ENCODE data around the gene SERPINA9. TPM values are rescaled to one million over a fixed set of nuclear protein-coding genes. Genes with fewer than 3 reads are reported as not detected.

SERPINA9 gene
- total and polyA plus RNA-seq, 2 experiments from 2014 or later: not detected

- no peak overlapping the region for H3K4me3 ChIP-seq
- no peaks in the 10 kb centered on the region for H3K36me3 ChIP-seq
- TF ChIP-seq CTCF (IDR thresholded peaks at IDR 0.05; ENCODE audit: low read depth, low read length): no peak
- H3K27me3 ChIP-seq: no peaks in the 10 kb centered on the region
- no peak for DNase-seq (ENCODE audit: low read depth in 1 of 2, low spot score in 1 of 2)
- no peaks in the 10 kb centered on the region for H3K9me3 ChIP-seq (ENCODE audit: low read depth)
- H3K4me1 ChIP-seq (ENCODE audit: low read depth): no peaks in the 10 kb centered on the region
- H3K27ac ChIP-seq: no peak overlapping the region
Measured at GRCh38 chr14:94466706-94467370, 9.2 kb downstream of the SERPINA9 start.

- no peak for TF ChIP-seq CTCF (IDR thresholded peaks at IDR 0.05; ENCODE audit: low read depth, low read length)
- no peaks in the 10 kb centered on the region for H3K9me3 ChIP-seq (ENCODE audit: low read depth)
- H3K27me3 ChIP-seq: no peaks in the 10 kb centered on the region
- DNase-seq (ENCODE audit: low read depth in 1 of 2, low spot score in 1 of 2): no peak
- no peak overlapping the region for H3K27ac ChIP-seq
- H3K36me3 ChIP-seq: no peaks in the 10 kb centered on the region
- no peaks in the 10 kb centered on the region for H3K4me1 ChIP-seq (ENCODE audit: low read depth)
- no peak overlapping the region for H3K4me3 ChIP-seq
Measured at GRCh38 chr14:94465042-94465441, 11.0 kb downstream of the SERPINA9 start.

GRCh38 chr14:94464290-94464689 lies 11.7 kb downstream of the SERPINA9 start:
- no peaks in the 10 kb centered on the region for H3K36me3 ChIP-seq
- no peaks in the 10 kb centered on the region for H3K9me3 ChIP-seq (ENCODE audit: low read depth)
- TF ChIP-seq CTCF (IDR thresholded peaks at IDR 0.05; ENCODE audit: low read depth, low read length): no peak
- no peak overlapping the region for H3K4me3 ChIP-seq
- no peaks in the 10 kb centered on the region for H3K4me1 ChIP-seq (ENCODE audit: low read depth)
- H3K27me3 ChIP-seq: no peaks in the 10 kb centered on the region
- H3K27ac ChIP-seq: no peak overlapping the region
- DNase-seq (ENCODE audit: low read depth in 1 of 2, low spot score in 1 of 2): no peak

GRCh38 chr14:94462763-94463572 lies 13.0 kb downstream of the SERPINA9 start:
- TF ChIP-seq CTCF (IDR thresholded peaks at IDR 0.05; ENCODE audit: low read depth, low read length): no peak
- no peaks in the 10 kb centered on the region for H3K27me3 ChIP-seq
- H3K9me3 ChIP-seq (ENCODE audit: low read depth): no peaks in the 10 kb centered on the region
- H3K4me3 ChIP-seq: no peak overlapping the region
- no peak overlapping the region for H3K27ac ChIP-seq
- H3K36me3 ChIP-seq: no peaks in the 10 kb centered on the region
- no peak for DNase-seq (ENCODE audit: low read depth in 1 of 2, low spot score in 1 of 2)
- no peaks in the 10 kb centered on the region for H3K4me1 ChIP-seq (ENCODE audit: low read depth)

GRCh38 chr14:94462219-94462551 lies 13.8 kb downstream of the SERPINA9 start:
- Histone ChIP-seq H3K36me3 (no peaks in the 10 kb centered on the region), H3K4me3 (no peak overlapping the region), H3K27ac (no peak overlapping the region), H3K4me1 (ENCODE audit: low read depth) (no peaks in the 10 kb centered on the region), H3K27me3 (no peaks in the 10 kb centered on the region), H3K9me3 (ENCODE audit: low read depth) (no peaks in the 10 kb centered on the region)
- no peak for DNase-seq (ENCODE audit: low read depth in 1 of 2, low spot score in 1 of 2)
- no peak for TF ChIP-seq CTCF (IDR thresholded peaks at IDR 0.05; ENCODE audit: low read depth, low read length)
